Esophagus squamous epithelium (tissue), 5 donors: ENCODE data around the gene NVL. TPM values are rescaled to one million over a fixed set of nuclear protein-coding genes. Genes with fewer than 3 reads are reported as not detected.
A peak's percentile ranks its signal among the peaks of the same experiment; 100 is the strongest.

ENCODE experiments used
- DNase-seq: peaks from one replicate; lab custom pipeline; 2025; lab: John Stamatoyannopoulos, UW
- H3K27ac ChIP-seq, 4 donors: fragments of 200-600 bp; sonication (generic); one replicate each; pipeline ENCODE4 v1.5.1; 2016 to 2019; ENCODE audit warnings: mild to moderate bottlenecking in 1 of 4
- H3K27me3 ChIP-seq, 4 donors: fragments of 200-600 bp; sonication (generic); 1 replicate in 3 of 4; 2 replicates in 1 of 4; pipeline versions ENCODE4 v1.5.1 to v1.6.0; 2017 to 2021; ENCODE audit warnings: antibody characterized with exemption in 1 of 4
- H3K36me3 ChIP-seq, 3 donors: fragments of 200-600 bp; sonication (generic); one replicate each; pipeline ENCODE4 v1.5.1; 2016 to 2019
- H3K4me1 ChIP-seq, 3 donors: fragments of 200-600 bp; sonication (generic); one replicate each; pipeline ENCODE4 v1.5.1; 2017 to 2019
- H3K4me3 ChIP-seq, 4 donors: fragments of 200-600 bp; sonication (generic); 1 replicate in 3 of 4; 2 replicates in 1 of 4; pipeline ENCODE4 v1.5.1; 2016 to 2019; ENCODE audit warnings: mild to moderate bottlenecking in 2 of 4, moderate library complexity in 1 of 4
- H3K9me3 ChIP-seq, 3 donors: fragments of 200-600 bp; sonication (generic); one replicate each; pipeline ENCODE4 v1.5.1; 2016 to 2019
- CTCF ChIP-seq, 6 experiments: fragments of 450-650 bp in 4 of 6; fragments of 200-600 bp in 2 of 6; sonication (generic) in 2 of 6; IDR thresholded peaks; one replicate each; pipeline ENCODE4 v1.5.1; 2016 to 2019; ENCODE audit warnings: antibody characterized with exemption in 6 of 6, mild to moderate bottlenecking in 4 of 6, moderate library complexity in 4 of 6
- POLR2A ChIP-seq, 4 donors: fragments of 450-650 bp; IDR thresholded peaks; one replicate each; pipeline ENCODE4 v1.6.1; 2017; ENCODE audit warnings: antibody characterized with exemption in 4 of 4, mild to moderate bottlenecking in 4 of 4, moderate library complexity in 3 of 4
- WGBS, 2 donors: methylation state at CpG; one replicate each; pipeline ENCODE4 v1.1.5; 2018; 5-methylcytosine and 5-hydroxymethylcytosine counted together
- intact Hi-C: fragments of 100-400 bp; cut with DNase I; formaldehyde crosslinking; loops from one replicate; pipeline ENCODE4 v1.15.0; 2022
- total RNA-seq, 4 donors: library from RNA; depleted of rRNA; stranded (reverse); fragments of >200 nt; gene quantifications; one replicate each; pipeline ENCODE4 v1.1.0, GENCODE V29; 2016
- donor health status: DM: yes; HTN: yes; CAD: no.

The NVL gene
- total RNA-seq, 4 donors from 2014 or later, result 10.5 to 27.7 (median 22.0) TPM

- Histone ChIP-seq H3K4me3 (peak overlapping the region in 1 of 4 donors; percentile 8), H3K27me3 (no peaks in the 10 kb centered on the region), H3K9me3 (no peaks in the 10 kb centered on the region), H3K36me3 (peaks cover 4 to 29% (median 7%) of the 10 kb centered on the region in 3 donors), H3K27ac (peak overlapping the region in 3 of 4 donors; percentile 52 to 74 (median 62)), H3K4me1 (peaks cover 0 to 24% (median 0%) of the 10 kb centered on the region in 3 donors)
- DNase-seq, result no peak
- no peak for TF ChIP-seq POLR2A (IDR thresholded peaks at IDR 0.05)
- TF ChIP-seq CTCF (IDR thresholded peaks at IDR 0.05), result no peak
- intact Hi-C loops, result no loop called here
- 67 to 73% methylated on average over 12 of the region's 12 CpGs for WGBS, 2 donors
Measured at GRCh38 chr1:224223819-224224714, 105.9 kb downstream of the NVL start.

- intact Hi-C loops, result no loop called here
- no peak for DNase-seq
- Histone ChIP-seq H3K4me1 (peaks cover 0 to 26% (median 0%) of the 10 kb centered on the region in 3 donors), H3K36me3 (no peaks in the 10 kb centered on the region), H3K4me3 (no peak overlapping the region), H3K9me3 (no peaks in the 10 kb centered on the region), H3K27ac (no peak overlapping the region), H3K27me3 (no peaks in the 10 kb centered on the region)
- 32 to 47% methylated on average over 7 of the region's 7 CpGs for WGBS, 2 donors
- no peak for TF ChIP-seq POLR2A (IDR thresholded peaks at IDR 0.05)
Measured at GRCh38 chr1:224219612-224220059, 110.3 kb downstream of the NVL start.

GRCh38 chr1:224219011-224219611 lies 110.9 kb downstream of the NVL start:
- H3K27ac ChIP-seq, result no peak overlapping the region
- H3K27me3 ChIP-seq, result no peaks in the 10 kb centered on the region
- no peak overlapping the region for H3K4me3 ChIP-seq
- H3K9me3 ChIP-seq, result no peaks in the 10 kb centered on the region
- TF ChIP-seq CTCF (IDR thresholded peaks at IDR 0.05) (no peak), POLR2A (IDR thresholded peaks at IDR 0.05) (no peak)
- DNase-seq, result no peak
- intact Hi-C loops, result no loop called here
- peaks cover 0 to 24% (median 0%) of the 10 kb centered on the region in 3 donors for H3K4me1 ChIP-seq
- no peaks in the 10 kb centered on the region for H3K36me3 ChIP-seq
- 67 to 74% methylated on average over 5 of the region's 5 CpGs for WGBS, 2 donors

- TF ChIP-seq CTCF (IDR thresholded peaks at IDR 0.05), result no peak
- no peak for TF ChIP-seq POLR2A (IDR thresholded peaks at IDR 0.05)
- peaks cover 5 to 26% (median 8%) of the 10 kb centered on the region in 3 donors for H3K4me1 ChIP-seq
- no peak for DNase-seq
- 78 to 86% methylated on average over 11 of the region's 11 CpGs for WGBS, 2 donors
- no peaks in the 10 kb centered on the region for H3K27me3 ChIP-seq
- no peaks in the 10 kb centered on the region for H3K36me3 ChIP-seq
- H3K9me3 ChIP-seq, result no peaks in the 10 kb centered on the region
- H3K27ac ChIP-seq, result no peak overlapping the region
- H3K4me3 ChIP-seq, result no peak overlapping the region
- intact Hi-C loops, result no loop called here
Measured at GRCh38 chr1:224217655-224218623, 112.0 kb downstream of the NVL start.

GRCh38 chr1:224216382-224216781 lies 113.6 kb downstream of the NVL start:
- WGBS, 2 donors, result 91 to 93% methylated on average over 7 to 8 of the region's 8 CpGs
- no peaks in the 10 kb centered on the region for H3K36me3 ChIP-seq
- peaks cover 5 to 42% (median 8%) of the 10 kb centered on the region in 3 donors for H3K4me1 ChIP-seq
- no peaks in the 10 kb centered on the region for H3K27me3 ChIP-seq
- H3K9me3 ChIP-seq, result no peaks in the 10 kb centered on the region
- DNase-seq, result no peak
- no peak for TF ChIP-seq POLR2A (IDR thresholded peaks at IDR 0.05)
- H3K4me3 ChIP-seq, result no peak overlapping the region
- no peak overlapping the region for H3K27ac ChIP-seq
- intact Hi-C loops, result no loop called here
